Mesendoderm (in vitro differentiated cells): ENCODE measurements around the gene SLCO4A1.
A peak's percentile ranks its signal among the peaks of the same experiment; 100 is the strongest.

ENCODE experiments used
- DNase-seq: peaks from one replicate; pipeline ENCODE4 v3.0.0; 2013
- H2AK5ac ChIP-seq: 2 replicates; pipeline ENCODE4 v1.6.1; 2013; ENCODE audit warnings: low read length, inconsistent platforms
- H2BK120ac ChIP-seq: 2 replicates; pipeline ENCODE4 v1.6.1; 2013; ENCODE audit warnings: low read depth, mild to moderate bottlenecking, low read length, moderate library complexity, mixed read lengths
- H2BK15ac ChIP-seq: replicated peaks from 2 replicates; pipeline ENCODE4 v1.6.1; 2013; ENCODE audit warnings: low read depth, mild to moderate bottlenecking, moderate library complexity
- H2BK5ac ChIP-seq: 2 replicates; pipeline ENCODE4 v1.6.1; 2013; ENCODE audit warnings: low read length, inconsistent platforms
- H3K18ac ChIP-seq: 2 replicates; pipeline ENCODE4 v1.6.1; 2013; ENCODE audit warnings: mild to moderate bottlenecking, low read length, mixed read lengths
- H3K23ac ChIP-seq: one replicate; pipeline ENCODE4 v1.6.1; 2013; ENCODE audit warnings: low read length
- H3K27ac ChIP-seq: 2 replicates; pipeline ENCODE4 v1.5.1; 2013; ENCODE audit warnings: low read depth, mild to moderate bottlenecking, inconsistent platforms, low read length, moderate library complexity
- H3K27me3 ChIP-seq: 2 replicates; pipeline ENCODE4 v1.6.1; 2013; ENCODE audit warnings: low read length, control low read depth, mild to moderate bottlenecking, inconsistent platforms; ENCODE audit not compliant: insufficient read depth, poor library complexity
- H3K36me3 ChIP-seq: 2 replicates; pipeline ENCODE4 v1.6.1; 2013; ENCODE audit warnings: low read length, inconsistent platforms; ENCODE audit not compliant: control insufficient read depth, insufficient read depth
- H3K4ac ChIP-seq: one replicate; pipeline ENCODE4 v1.6.1; 2013; ENCODE audit warnings: low read depth, mild to moderate bottlenecking, low read length, moderate library complexity
- H3K4me1 ChIP-seq: 2 replicates; pipeline ENCODE4 v1.6.1; 2013; ENCODE audit warnings: low read depth, low read length, inconsistent platforms; ENCODE audit not compliant: control insufficient read depth
- H3K4me2 ChIP-seq: 2 replicates; pipeline ENCODE4 v1.6.1; 2013; ENCODE audit warnings: low read length
- H3K4me3 ChIP-seq: 2 replicates; pipeline ENCODE4 v1.5.1; 2013; ENCODE audit warnings: mild to moderate bottlenecking, low read length
- H3K56ac ChIP-seq: one replicate; pipeline ENCODE4 v1.6.1; 2013; ENCODE audit warnings: low read length
- H3K79me1 ChIP-seq: 2 replicates; pipeline ENCODE4 v1.6.1; 2013; ENCODE audit warnings: low read length, inconsistent platforms
- H3K79me2 ChIP-seq: 2 replicates; pipeline ENCODE4 v1.6.1; 2013; ENCODE audit warnings: mild to moderate bottlenecking, low read length; ENCODE audit not compliant: control insufficient read depth, insufficient read depth
- H3K9ac ChIP-seq: 2 replicates; pipeline ENCODE4 v1.6.1; 2013; ENCODE audit warnings: low read length, inconsistent platforms
- H4K5ac ChIP-seq: one replicate; pipeline ENCODE4 v1.6.1; 2013; ENCODE audit warnings: low read length
- H4K8ac ChIP-seq: one replicate; pipeline ENCODE4 v1.6.1; 2013; ENCODE audit warnings: low read depth, mild to moderate bottlenecking, control low read depth, low read length, moderate library complexity
- WGBS: extraction: QIAGEN DNeasy Blood & Tissue Kit; methylation state at CpG from one replicate; pipeline ENCODE4 v1.1.7; 2013; ENCODE audit warnings: low lambda C conversion rate, missing lambda C conversion rate; ENCODE audit not compliant: insufficient coverage; ENCODE audit errors: extremely low coverage; 5-methylcytosine and 5-hydroxymethylcytosine counted together

SLCO4A1 gene

GRCh38 chr20:62632575-62633090 lies 9.7 kb upstream of the SLCO4A1 start:
- no peaks in the 10 kb centered on the region for H3K36me3 ChIP-seq
- H3K9ac ChIP-seq, result no peak overlapping the region
- no peaks in the 10 kb centered on the region for H3K79me1 ChIP-seq
- H4K5ac ChIP-seq, result no peak overlapping the region
- no peak overlapping the region for H3K18ac ChIP-seq
- no peak overlapping the region for H3K27ac ChIP-seq
- no peak overlapping the region for H3K4me3 ChIP-seq
- no peaks in the 10 kb centered on the region for H3K27me3 ChIP-seq
- no peak overlapping the region for H3K56ac ChIP-seq
- H3K79me2 ChIP-seq, result no peaks in the 10 kb centered on the region
- H2BK120ac ChIP-seq, result no peak overlapping the region
- H2BK5ac ChIP-seq, result no peak overlapping the region
- no peak overlapping the region for H3K4ac ChIP-seq
- no peak overlapping the region for H4K8ac ChIP-seq
- no peak overlapping the region for H3K4me2 ChIP-seq
- no peak overlapping the region for H2BK15ac ChIP-seq
- H3K23ac ChIP-seq, result no peak overlapping the region
- no CpG with 5 or more reads among the region's 7 CpGs for WGBS
- DNase-seq, result no peak
- H2AK5ac ChIP-seq, result no peak overlapping the region
- peaks cover 2% of the 10 kb centered on the region for H3K4me1 ChIP-seq

- Histone ChIP-seq H3K18ac (no peak overlapping the region), H3K27me3 (no peaks in the 10 kb centered on the region), H3K9ac (no peak overlapping the region), H3K36me3 (no peaks in the 10 kb centered on the region), H2BK5ac (no peak overlapping the region), H3K23ac (no peak overlapping the region), H2BK120ac (no peak overlapping the region), H2BK15ac (no peak overlapping the region), H3K4ac (no peak overlapping the region), H4K8ac (no peak overlapping the region), H4K5ac (no peak overlapping the region), H3K4me3 (no peak overlapping the region), H3K79me1 (no peaks in the 10 kb centered on the region), H3K4me2 (no peak overlapping the region), H2AK5ac (no peak overlapping the region), H3K79me2 (no peaks in the 10 kb centered on the region), H3K27ac (no peak overlapping the region), H3K56ac (no peak overlapping the region), H3K4me1 (peaks cover 2% of the 10 kb centered on the region)
- no peak for DNase-seq
- no CpG with 5 or more reads among the region's 27 CpGs for WGBS
Observed at GRCh38 chr20:62633598-62634329, 8.5 kb upstream of the SLCO4A1 start.

GRCh38 chr20:62634330-62634967 lies 7.9 kb upstream of the SLCO4A1 start:
- Histone ChIP-seq H3K56ac (peak overlapping the region; percentile 22), H2BK120ac (no peak overlapping the region), H3K9ac (no peak overlapping the region), H3K79me2 (no peaks in the 10 kb centered on the region), H3K18ac (no peak overlapping the region), H3K27ac (no peak overlapping the region), H3K36me3 (no peaks in the 10 kb centered on the region), H3K23ac (no peak overlapping the region), H4K5ac (no peak overlapping the region), H3K4me2 (no peak overlapping the region), H2BK5ac (no peak overlapping the region), H3K79me1 (no peaks in the 10 kb centered on the region), H4K8ac (no peak overlapping the region), H3K4me3 (no peak overlapping the region), H2BK15ac (no peak overlapping the region), H3K4ac (no peak overlapping the region), H3K27me3 (no peaks in the 10 kb centered on the region), H3K4me1 (no peaks in the 10 kb centered on the region), H2AK5ac (no peak overlapping the region)
- DNase-seq, result no peak
- WGBS, result no CpG with 5 or more reads among the region's 17 CpGs

- no peak overlapping the region for H3K23ac ChIP-seq
- no peaks in the 10 kb centered on the region for H3K79me2 ChIP-seq
- H4K5ac ChIP-seq, result no peak overlapping the region
- no peak overlapping the region for H4K8ac ChIP-seq
- no CpG with 5 or more reads among the region's 15 CpGs for WGBS
- H3K27ac ChIP-seq, result no peak overlapping the region
- H3K18ac ChIP-seq, result no peak overlapping the region
- no peaks in the 10 kb centered on the region for H3K36me3 ChIP-seq
- no peak overlapping the region for H3K9ac ChIP-seq
- no peak overlapping the region for H2BK120ac ChIP-seq
- no peak overlapping the region for H3K4ac ChIP-seq
- H3K4me3 ChIP-seq, result no peak overlapping the region
- no peak overlapping the region for H2AK5ac ChIP-seq
- no peaks in the 10 kb centered on the region for H3K27me3 ChIP-seq
- H3K56ac ChIP-seq, result peak overlapping the region; percentile 3
- H3K4me1 ChIP-seq, result no peaks in the 10 kb centered on the region
- no peak overlapping the region for H3K4me2 ChIP-seq
- no peak for DNase-seq
- no peaks in the 10 kb centered on the region for H3K79me1 ChIP-seq
- H2BK15ac ChIP-seq, result no peak overlapping the region
- no peak overlapping the region for H2BK5ac ChIP-seq
Observed at GRCh38 chr20:62635232-62635631, 7.1 kb upstream of the SLCO4A1 start.

GRCh38 chr20:62635852-62636251 lies 6.5 kb upstream of the SLCO4A1 start:
- no peak overlapping the region for H3K23ac ChIP-seq
- WGBS, result no CpG with 5 or more reads among the region's 16 CpGs
- no peak overlapping the region for H4K8ac ChIP-seq
- no peak overlapping the region for H3K4me2 ChIP-seq
- peak overlapping the region; percentile 50 for H3K56ac ChIP-seq
- H2BK15ac ChIP-seq, result no peak overlapping the region
- no peaks in the 10 kb centered on the region for H3K27me3 ChIP-seq
- H3K79me2 ChIP-seq, result no peaks in the 10 kb centered on the region
- no peak overlapping the region for H3K18ac ChIP-seq
- no peak overlapping the region for H2AK5ac ChIP-seq
- no peaks in the 10 kb centered on the region for H3K79me1 ChIP-seq
- no peak overlapping the region for H2BK120ac ChIP-seq
- no peak overlapping the region for H3K4me3 ChIP-seq
- H2BK5ac ChIP-seq, result no peak overlapping the region
- no peak overlapping the region for H4K5ac ChIP-seq
- no peaks in the 10 kb centered on the region for H3K36me3 ChIP-seq
- no peak overlapping the region for H3K4ac ChIP-seq
- no peak for DNase-seq
- H3K9ac ChIP-seq, result no peak overlapping the region
- no peak overlapping the region for H3K27ac ChIP-seq
- no peaks in the 10 kb centered on the region for H3K4me1 ChIP-seq
